Activated T-cell treated with anti-CD3 and anti-CD28 coated beads for 4 hours (primary cell): ENCODE results near the gene DPP6.
"Not testable (repeated sequence)": the region's sequence is repeated elsewhere in the genome, so short reads cannot be mapped to it uniquely, and the experiment has no call there.

ENCODE experiments used
- DNase-seq: peaks from one replicate; pipeline ENCODE4 v3.0.0-alpha.2; 2020

DPP6 gene

DNA sequence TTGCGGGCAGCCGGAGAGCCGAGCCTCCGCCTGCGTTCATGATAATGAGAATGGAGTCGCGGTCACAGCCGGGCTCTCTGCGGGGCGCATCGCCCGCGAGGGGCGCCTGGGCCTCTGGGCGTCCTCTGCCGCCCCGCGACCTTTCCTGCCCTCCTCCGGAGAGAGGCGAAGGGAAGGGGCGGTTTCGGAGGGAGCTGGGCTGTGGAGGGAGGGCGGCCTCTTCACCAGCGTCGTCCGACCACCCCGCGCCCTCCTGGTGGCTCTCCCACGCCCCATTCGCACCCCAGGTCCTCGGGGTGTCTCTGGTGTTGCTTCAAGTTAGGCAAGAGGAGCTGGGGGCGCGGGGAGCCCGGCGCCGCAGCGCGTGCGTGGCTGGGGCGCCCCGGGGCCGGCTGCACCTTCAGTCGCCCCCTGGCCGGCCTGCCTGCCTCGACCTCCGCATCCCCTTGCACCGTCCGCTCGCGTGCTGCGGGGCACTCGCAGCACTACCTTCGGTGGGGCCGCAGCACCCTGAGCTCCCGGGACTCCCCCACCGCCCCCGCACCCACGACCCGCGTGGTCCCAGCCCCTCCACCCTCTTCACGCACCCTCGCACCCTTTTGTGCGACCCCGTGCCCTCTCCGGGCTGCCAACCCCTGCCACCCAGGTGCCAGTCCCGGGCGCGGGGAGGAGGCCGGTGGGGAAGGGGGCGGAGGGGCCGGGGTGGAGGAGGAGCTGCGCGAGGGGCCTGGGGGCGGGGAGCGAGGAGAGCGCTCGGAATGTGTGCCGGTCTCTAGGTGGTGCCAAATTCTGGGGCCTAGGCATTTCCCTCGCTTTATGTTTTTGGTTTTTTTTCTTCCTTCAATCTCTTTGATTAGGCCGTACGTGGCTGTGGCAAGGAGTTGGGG lies at the start of gene DPP6:
Gene DPP6, plus strand, starts transcription at position 756 of the 887 bp plus-strand sequence.
- DNase-seq = not testable (repeated sequence)

DNA sequence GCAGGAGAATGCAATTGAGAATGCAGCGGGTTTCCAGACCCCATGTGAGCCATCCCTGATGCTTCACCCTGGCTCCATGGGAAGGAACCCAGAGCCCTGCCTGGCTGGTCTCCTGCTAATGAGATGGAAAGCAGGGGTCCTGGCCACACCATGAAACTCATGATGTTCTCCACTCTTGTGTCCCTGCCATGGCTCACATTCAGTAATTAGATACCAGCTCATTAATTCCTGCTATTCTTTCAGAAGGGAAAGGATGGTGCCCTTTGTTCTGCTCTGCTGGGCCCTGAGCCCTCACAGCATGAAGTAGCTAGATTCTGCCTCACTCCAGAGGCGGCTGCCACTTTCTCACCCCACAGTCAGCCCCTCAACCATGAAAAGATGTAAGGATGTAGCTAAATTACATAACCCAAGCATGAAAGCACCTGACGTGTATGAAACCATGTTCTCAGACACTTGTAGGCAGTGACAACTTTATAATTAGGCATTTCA lies 42.7 kb upstream of the DPP6 start:
- DNase-seq = not testable (repeated sequence)

DNA sequence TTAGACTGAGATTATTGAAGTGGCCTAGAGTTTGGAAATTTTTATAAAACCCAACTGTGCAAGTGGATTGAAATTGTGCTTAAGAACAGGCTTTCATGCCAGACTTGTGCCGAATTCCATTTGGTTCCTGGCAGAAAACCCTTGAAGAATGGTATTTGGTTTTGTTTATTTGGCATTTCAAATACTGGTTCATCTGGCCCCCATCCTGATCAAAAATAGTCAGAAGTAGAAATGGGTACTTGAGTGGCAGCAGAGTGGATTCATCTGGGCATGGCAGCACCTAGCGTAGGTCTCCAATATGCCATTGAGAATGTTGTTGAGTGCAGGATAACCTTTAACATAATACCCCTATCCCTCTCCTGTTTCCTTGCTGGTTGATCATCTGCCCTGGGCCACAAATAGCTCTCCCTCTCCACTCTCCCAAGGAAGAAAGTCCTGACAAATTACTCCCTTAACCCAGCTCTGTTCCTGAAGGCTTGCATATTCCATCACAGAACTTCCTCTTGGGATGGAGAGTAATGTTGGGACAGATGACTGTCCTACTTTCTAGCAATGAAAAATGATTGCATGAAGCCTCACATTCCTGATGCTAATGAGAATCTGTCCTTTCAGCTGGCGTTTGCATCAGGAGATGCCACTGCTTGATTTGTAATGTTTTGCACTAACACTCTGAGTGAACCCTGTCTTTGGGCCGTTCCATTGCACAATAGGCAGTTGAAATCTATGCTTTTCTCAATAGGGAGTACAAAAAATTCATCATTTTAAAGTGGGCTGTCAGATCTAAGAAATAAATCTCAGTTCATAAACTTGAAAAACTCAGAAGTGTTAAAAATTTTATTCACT lies 41.3 kb upstream of the DPP6 start:
- not testable (repeated sequence) for DNase-seq

DNA sequence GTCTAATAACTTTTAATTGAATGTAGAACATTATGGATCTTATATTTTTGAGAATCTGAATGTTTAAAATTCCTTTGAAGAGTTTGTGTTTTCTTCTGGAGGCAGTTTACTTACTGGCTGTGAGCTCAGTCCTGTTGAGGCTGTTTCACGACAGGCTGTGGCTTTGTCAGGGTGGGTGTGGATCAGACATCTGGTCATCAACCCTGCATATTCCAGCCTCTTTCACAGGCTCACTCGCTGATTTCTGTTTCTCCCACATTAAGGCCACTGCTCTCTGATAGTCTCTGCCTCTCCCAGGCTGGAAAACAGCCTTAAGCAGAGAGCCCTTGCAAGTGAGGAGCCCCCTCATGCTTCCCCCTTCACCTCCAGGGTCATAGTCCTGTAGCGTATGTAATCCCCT lies 39.4 kb upstream of the DPP6 start:
- DNase-seq = not testable (repeated sequence)

DNA sequence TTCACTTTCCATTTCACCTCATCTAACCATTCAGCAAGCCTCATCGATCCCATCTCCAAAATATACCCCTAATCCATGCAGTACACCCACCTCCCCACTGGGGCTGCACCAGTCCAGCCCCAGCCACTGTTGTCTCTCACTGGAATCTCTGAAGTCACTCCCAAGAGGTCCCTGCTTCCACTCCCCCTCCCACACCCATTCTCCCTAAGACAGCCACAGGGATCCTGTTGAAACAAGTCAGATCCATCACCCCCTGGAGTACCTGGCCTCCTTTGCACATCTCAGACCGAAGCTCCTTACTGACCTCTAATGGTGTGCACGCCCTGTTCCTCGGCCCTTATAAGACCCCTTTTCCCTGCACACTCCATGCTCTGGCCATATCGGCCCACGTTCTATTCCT lies 36.6 kb upstream of the DPP6 start:
- not testable (repeated sequence) for DNase-seq

DNA sequence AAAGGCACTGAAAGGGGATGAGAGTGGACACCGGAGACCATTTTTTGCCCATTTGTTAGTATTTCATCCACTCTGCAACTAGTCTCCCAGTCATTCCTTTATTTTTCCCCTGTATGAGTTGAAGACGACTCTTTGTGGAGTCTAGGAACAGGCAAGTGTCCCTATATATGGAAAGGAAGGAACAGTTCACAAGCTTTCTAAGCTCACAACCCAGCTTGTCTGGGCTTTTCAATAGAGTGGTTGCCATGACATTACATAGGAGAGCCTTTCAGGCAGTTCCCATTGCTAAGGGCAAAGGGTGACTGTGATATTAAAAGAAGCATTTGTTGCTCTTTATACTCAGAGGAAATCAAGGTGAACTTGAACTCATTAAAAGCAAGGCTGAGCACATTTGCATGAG lies 33.8 kb upstream of the DPP6 start:
- DNase-seq = not testable (repeated sequence)

DNA sequence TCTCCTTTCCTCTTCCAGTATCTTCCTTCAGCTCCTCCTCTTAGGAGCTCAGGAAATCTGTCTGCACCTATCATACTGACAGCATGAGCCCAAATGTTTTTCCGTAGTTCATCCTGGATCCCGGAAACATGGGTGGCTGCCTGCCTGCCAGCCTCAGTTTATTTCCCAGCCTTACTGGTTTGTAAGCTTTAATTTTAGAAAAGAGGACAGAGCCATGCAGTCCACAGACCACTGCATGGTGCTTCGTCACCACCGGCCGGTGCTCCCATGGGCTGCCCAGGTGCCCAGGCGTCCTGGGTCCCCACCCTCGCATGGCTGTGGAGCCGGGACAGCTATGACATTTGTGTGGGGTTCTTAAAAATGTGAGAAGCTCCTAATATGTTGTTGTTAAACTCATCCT lies 24.4 kb upstream of the DPP6 start:
- not testable (repeated sequence) for DNase-seq

DNA sequence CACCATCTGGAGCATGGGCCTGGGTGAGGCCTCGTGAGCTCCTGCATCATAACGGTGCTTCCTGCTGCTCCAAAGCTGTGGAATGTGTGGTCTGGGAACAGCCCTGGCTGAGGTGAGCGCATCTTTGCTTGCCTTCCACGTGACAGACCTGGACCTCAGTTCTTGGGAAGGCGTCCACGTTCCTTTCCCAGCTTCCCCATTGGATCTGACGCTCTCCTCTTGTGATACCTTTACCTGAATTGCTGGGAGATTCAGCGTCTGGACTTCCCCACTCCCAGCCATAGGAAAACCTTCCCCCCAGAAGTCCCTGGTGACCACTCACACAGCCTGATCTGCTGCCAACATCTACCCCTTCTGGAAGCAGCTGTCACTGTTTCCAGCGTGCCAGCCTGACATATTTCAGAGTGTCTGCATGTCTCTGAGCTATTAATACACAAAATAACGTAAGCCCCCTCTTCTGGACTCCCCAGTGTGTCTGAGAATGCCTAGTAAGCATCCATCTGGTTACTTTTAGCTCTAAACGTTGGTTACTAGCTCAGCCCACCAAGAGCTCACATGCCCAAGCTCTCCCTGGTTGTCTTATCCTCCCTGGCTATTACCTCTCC lies 21.6 kb upstream of the DPP6 start:
- not testable (repeated sequence) for DNase-seq

DNA sequence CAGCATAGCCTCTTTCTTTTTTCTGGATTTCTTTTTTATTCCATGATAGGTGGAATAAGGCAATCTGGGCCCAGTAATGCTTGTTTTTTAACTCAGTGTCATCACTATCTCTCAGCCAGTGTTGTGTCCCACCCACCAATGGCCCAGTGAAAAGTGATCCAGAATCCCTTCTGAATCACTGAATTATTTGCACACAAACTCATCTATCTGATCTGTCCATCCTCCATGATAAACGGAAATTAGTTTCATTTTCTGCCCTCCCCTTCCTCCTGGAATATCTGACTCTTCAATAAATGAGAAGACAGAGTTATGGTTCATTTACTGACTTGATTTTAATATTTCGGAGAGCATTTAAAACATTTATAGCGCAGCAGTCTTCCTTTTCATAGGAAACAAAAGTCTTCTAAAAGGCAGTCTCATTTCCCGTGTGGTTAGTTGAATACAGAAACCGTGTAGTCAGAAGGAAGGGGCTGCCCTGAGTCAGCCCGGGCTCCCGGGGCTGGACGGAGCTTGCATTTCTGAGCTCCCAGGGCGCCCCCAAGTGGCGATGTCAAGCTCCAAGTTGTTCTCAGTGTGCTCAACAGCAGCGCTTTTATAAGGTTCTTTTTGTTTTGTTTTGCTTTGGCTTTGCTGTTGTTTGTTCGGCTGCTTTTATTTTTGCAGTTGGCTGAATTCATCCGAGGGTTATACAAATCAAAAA lies 12.6 kb upstream of the DPP6 start:
- not testable (repeated sequence) for DNase-seq

DNA sequence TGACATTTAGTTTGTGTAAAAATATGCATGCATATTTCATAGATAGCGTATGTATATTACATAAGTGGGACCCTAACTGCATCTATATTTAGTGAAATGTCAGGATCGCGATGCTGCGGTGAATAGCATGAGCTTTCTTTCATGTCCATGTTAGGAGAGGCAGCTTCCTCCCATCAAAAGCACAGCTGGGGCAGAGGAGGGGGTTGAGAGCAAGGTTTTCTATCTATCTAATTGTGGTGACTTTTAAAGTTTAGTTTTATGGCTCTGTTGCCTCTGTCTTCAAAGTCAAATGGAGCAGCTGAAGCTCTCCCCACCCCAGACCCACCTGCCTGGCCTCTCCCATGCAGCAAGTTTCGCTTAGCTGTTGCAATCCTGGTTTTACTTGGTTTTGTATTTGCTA lies 1.8 kb upstream of the DPP6 start:
- DNase-seq = not testable (repeated sequence)

DNA sequence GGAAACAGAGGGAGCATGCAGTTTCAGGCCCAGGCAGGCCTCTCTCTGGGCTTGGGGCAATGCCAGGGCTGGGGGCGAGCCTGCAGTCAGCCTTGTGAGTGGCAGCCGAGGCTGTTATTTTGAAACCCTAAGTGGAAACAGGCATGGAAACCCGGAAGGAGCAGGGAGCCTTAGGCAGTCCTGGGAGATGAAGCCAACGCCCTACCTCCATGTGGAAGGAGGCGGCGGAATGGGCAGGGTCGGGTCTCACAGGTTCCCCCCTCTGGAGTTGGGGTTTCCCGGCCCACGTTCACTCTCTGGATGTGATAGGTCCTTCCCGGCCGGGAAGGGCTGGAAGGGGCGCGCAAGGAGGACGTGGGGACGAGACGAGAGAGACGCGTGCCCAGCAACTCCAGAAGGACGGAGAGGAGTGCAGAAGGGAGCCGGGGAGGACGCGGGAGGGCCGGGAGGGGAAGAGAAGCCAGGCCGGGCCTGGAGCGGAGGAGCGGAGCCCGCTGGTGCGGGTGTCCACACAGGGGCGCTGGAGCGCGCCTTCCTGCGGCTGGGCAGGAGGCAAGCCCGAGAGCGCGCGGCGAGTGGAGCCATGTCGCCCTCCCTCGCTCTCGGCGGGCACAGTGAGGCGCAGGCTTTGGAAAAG lies 1.1 kb upstream of the DPP6 start:
- not testable (repeated sequence) for DNase-seq

DNA sequence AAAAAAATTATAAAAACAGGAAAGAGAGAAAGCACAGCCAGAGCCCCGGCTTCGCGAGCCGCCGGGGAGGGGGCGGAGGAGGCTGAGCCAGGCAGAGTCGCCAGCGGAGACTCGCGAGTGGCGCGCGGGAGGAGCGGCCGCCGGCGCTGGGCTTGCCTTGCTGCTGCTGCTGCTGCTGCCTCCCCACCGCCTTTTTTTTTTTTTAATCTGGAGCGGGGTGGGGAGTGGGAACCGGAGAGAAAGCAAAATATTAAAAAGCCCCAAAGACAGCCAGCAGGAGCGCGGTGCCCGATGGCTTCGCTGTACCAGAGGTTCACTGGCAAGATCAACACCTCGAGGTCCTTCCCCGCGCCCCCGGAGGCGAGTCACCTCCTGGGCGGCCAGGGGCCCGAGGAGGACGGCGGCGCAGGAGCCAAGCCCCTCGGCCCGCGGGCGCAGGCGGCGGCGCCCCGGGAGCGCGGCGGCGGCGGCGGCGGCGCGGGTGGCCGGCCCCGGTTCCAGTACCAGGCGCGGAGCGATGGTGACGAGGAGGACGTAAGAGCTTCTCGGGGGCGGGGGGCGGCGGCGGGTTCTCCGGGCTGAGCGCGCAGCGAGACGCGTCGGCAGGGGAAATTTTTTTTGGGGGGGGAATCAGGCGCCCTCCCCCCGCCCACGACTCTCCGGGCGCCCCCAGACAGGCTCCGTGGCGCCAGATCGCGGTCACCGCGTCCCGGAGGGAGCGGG lies 493 bp downstream of the DPP6 start:
- DNase-seq = not testable (repeated sequence)

DNA sequence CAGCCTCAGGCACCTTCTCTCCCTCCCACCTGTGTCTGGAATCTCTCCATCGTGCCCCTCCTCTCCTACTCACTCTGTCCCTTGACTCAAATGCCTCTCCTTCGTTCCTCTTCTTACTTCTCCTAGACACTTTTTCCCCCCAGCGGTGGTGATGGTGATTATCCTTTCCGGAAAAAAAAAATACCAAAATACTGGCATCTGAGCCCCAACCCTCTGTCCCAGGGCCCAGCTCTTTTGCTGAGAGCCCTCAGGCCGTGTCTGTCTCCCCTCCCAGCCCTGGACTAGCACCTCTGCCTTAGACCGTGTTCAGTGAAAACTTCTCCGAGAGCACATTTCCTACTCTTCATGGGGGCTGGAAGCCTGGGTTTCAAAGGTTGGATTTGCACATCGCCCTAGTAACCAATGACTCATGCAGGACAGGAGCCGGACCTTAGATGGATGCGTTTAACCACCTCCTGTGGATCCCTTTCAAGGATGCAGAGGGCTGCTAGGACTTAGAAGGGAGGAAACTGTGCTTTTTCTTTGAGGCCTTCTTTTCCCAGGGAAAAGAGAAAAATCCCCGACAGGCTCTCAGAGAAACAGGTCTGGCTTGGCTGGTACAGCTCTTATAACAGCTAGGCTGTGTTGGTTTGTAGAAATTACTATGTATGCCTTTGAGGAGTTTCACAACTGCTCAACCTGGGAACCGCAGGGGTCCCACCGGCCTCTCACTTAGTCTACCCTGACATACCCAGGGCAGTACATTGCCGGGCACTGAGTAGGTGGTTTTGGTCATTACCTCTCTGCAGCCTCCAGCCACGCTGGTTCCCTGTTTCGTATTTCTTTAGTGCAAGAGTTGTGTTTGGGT lies 1.5 kb downstream of the DPP6 start:
- DNase-seq = not testable (repeated sequence)

DNA sequence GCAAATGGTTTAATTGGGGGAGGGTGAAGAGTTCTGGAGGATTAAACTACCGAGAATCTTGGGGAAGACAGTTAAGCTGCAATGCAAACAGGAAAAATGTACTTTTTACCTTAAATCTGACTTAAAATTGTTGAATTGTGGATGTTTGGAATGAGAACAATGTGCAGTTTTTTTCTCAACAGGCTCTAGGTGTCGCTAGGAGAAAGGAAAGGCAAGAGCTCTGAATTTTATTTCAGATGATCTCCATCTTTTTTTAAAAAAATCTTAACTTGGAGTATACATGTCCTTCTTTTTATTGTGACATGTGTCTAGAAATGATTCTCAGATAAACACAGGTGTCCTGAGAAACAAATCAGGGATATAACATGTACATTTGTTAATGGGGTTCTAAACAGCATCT lies 2.5 kb downstream of the DPP6 start:
- DNase-seq = not testable (repeated sequence)

DNA sequence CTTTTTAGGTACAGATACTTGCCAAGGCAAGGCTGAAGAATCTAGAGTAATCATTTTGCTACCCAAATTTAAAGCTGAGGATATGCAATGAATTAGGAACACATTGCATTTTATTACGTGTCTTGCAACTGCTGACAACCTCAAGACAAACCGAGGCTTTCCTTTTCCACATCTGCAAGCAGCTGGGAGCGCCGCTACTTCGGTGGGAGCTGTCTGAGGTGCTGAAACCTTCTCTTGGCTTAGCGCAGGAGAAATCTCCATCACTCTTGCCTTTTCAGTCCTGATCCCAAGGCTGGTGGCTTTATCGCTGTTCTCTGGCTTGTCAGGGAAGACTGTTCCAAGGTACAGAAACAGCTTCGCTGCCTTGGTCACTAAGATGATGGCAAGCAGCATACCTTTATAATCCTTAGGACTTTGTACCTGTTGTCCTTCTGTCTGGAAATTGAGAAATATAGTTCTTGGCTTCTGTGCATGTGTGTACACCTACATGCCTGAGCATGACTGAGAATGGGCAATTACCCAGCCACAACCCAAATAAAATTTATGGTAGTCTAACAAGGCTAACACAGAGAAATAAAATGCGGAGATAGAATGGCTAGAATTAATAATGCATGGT lies 3.4 kb downstream of the DPP6 start:
- DNase-seq = not testable (repeated sequence)

DNA sequence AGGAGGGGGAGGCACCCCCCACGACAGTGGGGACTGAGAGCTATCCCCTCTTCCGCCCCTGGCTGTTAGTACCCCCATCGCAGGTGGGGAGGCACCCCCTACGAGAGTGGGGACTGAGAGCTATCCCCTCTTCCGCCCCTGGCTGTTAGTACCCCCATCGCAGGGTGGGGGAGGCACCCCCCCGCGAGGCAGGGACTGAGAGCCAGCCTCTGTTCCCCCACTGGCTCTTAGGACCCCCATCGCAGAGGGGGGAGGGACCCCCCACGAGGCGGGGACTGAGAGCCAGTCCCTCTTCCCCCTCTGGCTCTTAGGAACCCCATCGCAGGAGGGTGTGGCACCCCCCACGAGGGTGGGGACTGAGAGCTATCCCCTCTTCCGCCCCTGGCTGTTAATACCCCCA lies 6.6 kb downstream of the DPP6 start:
- not testable (repeated sequence) for DNase-seq

DNA sequence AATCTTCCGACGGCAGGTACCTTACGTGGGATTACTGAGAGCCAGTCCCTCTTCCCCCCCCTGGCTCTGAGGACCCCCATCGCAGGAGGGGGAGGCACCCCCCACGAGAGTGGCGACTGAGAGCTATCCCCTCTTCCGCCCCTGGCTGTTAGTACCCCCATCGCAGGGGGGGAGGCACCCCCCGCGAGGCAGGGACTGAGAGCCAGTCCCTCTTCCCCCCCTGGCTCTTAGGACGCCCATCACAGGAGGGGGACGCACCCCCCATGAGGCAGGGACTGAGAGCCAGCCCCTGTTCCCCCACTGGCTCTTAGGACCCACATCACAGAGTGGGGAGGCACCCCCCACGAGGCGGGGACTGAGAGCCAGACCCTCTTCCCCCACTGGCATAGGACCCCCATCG lies 8.4 kb downstream of the DPP6 start:
- not testable (repeated sequence) for DNase-seq

DNA sequence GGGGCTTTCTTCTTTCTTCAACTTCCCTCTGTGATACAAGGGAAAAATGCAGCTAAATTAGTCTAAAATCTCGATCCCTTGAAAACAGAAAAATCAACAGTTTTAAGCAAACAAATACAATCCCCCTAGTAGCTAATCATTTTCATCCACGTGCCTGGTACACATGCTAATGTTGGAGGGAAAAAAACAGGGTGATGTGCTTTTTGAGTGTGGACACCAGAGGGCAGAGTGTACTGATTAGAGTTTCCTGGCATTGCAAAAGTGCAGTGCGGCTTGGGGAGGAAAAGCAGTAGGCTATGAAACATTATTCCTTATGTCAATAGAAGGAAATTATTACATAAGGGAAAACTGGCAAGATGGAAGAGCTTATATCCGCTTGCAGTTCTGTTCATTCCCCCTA lies 19.6 kb downstream of the DPP6 start:
- not testable (repeated sequence) for DNase-seq

DNA sequence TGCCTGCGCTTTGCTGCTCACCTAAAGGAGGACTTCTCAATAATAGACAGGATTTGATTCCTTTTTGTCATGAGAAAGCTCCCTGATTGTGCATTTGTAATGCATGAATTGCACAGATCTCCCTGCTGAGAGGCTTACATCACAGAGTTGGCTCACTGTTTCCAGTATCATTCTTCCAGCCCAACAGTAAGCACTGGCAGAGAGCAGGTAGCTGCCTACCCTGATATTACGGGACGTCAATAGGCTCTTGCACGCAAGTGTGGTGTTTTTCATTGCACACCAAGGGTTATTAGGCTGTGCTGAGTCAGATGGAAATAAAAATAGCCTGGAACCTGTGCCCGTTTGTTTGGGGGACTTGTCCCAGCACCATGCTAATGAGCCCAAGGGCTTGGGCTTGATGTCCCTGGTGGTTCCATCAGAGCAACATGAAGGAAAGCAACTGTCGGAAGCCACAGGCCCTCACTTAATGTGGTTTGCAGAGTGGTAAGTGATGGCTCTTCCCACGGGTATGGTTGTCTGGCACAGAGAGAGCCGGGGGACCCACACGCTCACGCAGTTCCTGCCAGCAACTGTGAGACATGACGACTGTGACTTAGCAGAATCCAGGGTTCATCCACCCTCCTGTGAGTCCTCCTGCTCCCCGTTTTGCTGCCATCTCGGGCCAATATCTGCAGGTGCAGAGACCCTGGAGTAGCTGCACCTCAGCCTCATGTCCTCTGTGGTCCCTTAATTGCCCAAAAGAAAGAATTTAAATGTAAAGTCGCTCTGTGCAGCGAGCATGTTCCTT lies 20.4 kb downstream of the DPP6 start:
- DNase-seq = not testable (repeated sequence)
